OCI-LY7 (cell line): ENCODE results near the gene CDH2. TPM values are rescaled to one million over a fixed set of nuclear protein-coding genes. Genes with fewer than 3 reads are reported as not detected.

Experiments
- BruUV-seq: library from RNA; stranded (reverse); fragments of 400-500 nt; replicated peaks from 2 replicates; lab custom pipeline; 2021; lab: Mats Ljungman, UMichigan
- CTCF ChIA-PET: fragments of 300-600 bp; sonication (Branson Sonifier 250); formaldehyde crosslinking; loops from one replicate; lab custom pipeline; 2022; ENCODE audit warnings: antibody characterized with exemption; ENCODE audit not compliant: unreplicated experiment; lab: Charles Lee
- POLR2A ChIA-PET: fragments of 300-600 bp; sonication (Branson Sonifier 250); formaldehyde crosslinking; loops from one replicate; lab custom pipeline; 2022; ENCODE audit warnings: antibody characterized with exemption; lab: Charles Lee
- DNase-seq: peaks from one replicate; pipeline ENCODE4 v3.0.0-alpha.2; 2015; ENCODE audit warnings: low spot score
- H2AFZ ChIP-seq: fragments of 200-600 bp; sonication (generic), shearing (Covaris generic); 2 replicates; pipeline ENCODE4 v1.6.1; 2014; ENCODE audit warnings: mild to moderate bottlenecking, antibody characterized with exemption, low read length, moderate library complexity
- H3K27ac ChIP-seq: fragments of 200-600 bp; sonication (generic); 2 replicates; pipeline ENCODE4 v1.5.1; 2014; ENCODE audit warnings: mixed run types, low read depth, mild to moderate bottlenecking, moderate library complexity, low read length, inconsistent platforms; ENCODE audit not compliant: poor library complexity, severe bottlenecking
- H3K36me3 ChIP-seq: fragments of 200-600 bp; sonication (generic); 2 replicates; pipeline ENCODE4 v1.6.1; 2014; ENCODE audit warnings: mild to moderate bottlenecking, antibody characterized with exemption, low read length, moderate library complexity, mixed read lengths; ENCODE audit not compliant: insufficient read depth
- H3K4me1 ChIP-seq: fragments of 200-600 bp; sonication (generic); 2 replicates; pipeline ENCODE4 v1.5.1; 2014; ENCODE audit warnings: mild to moderate bottlenecking, low read length; ENCODE audit not compliant: insufficient read depth, poor library complexity, severe bottlenecking
- H3K4me2 ChIP-seq: fragments of 200-600 bp; sonication (generic); 2 replicates; pipeline ENCODE4 v1.6.1; 2014; ENCODE audit warnings: mild to moderate bottlenecking, low read length
- H3K4me3 ChIP-seq: fragments of 200-600 bp; sonication (generic); 2 replicates; pipeline ENCODE4 v1.5.1; 2014; ENCODE audit warnings: mild to moderate bottlenecking, low read depth, low read length; ENCODE audit not compliant: poor library complexity, severe bottlenecking
- H3K79me2 ChIP-seq: fragments of 200-600 bp; sonication (generic); 2 replicates; pipeline ENCODE4 v1.6.1; 2016; ENCODE audit warnings: low read depth, mild to moderate bottlenecking, low read length, moderate library complexity, mixed read lengths; ENCODE audit not compliant: insufficient read depth
- H3K9me2 ChIP-seq: fragments of 200-600 bp; sonication (generic); 2 replicates; pipeline ENCODE4 v1.6.1; 2016; ENCODE audit warnings: mild to moderate bottlenecking, low read length, mixed read lengths; ENCODE audit not compliant: insufficient read depth
- H3K9me3 ChIP-seq: fragments of 200-600 bp; sonication (generic); 2 replicates; pipeline ENCODE4 v1.6.1; 2014; ENCODE audit warnings: mild to moderate bottlenecking, mixed run types, low read length, mixed read lengths
- H4K20me1 ChIP-seq: fragments of 200-600 bp; sonication (generic); 2 replicates; pipeline ENCODE4 v1.6.1; 2014; ENCODE audit warnings: mild to moderate bottlenecking, antibody characterized with exemption, low read length, moderate library complexity, mixed read lengths; ENCODE audit not compliant: insufficient read depth
- CTCF ChIP-seq: fragments of 200-600 bp; sonication (generic); conservative IDR thresholded peaks from 2 replicates; pipeline ENCODE4 v1.5.1; 2014; ENCODE audit warnings: mild to moderate bottlenecking, antibody characterized with exemption, low read length, moderate library complexity, mixed read lengths
- EZH2phosphoT487 ChIP-seq: fragments of 200-600 bp; sonication (generic); IDR thresholded peaks from 2 replicates; pipeline ENCODE4 v1.6.1; 2018; ENCODE audit warnings: low read depth, borderline replicate concordance, mild to moderate bottlenecking, mixed run types, antibody characterized with exemption, low read length, moderate library complexity, mixed read lengths
- intact Hi-C: fragments of 100-400 bp; cut with micrococcal nuclease; formaldehyde crosslinking; loops from one replicate; pipeline ENCODE4 v1.10.0; 2022; ENCODE audit not compliant: unreplicated experiment
- total RNA-seq, 2 experiments: library from RNA; depleted of rRNA in 1 of 2; stranded (reverse); fragments of >200 nt in 1 of 2; shearing (Covaris generic) in 1 of 2; gene quantifications; 2 replicates each; pipeline ENCODE4 v1.2.3, GENCODE V29; 2014 to 2022

Gene CDH2
- total RNA-seq, 2 experiments from 2014 or later: not detected

DNA sequence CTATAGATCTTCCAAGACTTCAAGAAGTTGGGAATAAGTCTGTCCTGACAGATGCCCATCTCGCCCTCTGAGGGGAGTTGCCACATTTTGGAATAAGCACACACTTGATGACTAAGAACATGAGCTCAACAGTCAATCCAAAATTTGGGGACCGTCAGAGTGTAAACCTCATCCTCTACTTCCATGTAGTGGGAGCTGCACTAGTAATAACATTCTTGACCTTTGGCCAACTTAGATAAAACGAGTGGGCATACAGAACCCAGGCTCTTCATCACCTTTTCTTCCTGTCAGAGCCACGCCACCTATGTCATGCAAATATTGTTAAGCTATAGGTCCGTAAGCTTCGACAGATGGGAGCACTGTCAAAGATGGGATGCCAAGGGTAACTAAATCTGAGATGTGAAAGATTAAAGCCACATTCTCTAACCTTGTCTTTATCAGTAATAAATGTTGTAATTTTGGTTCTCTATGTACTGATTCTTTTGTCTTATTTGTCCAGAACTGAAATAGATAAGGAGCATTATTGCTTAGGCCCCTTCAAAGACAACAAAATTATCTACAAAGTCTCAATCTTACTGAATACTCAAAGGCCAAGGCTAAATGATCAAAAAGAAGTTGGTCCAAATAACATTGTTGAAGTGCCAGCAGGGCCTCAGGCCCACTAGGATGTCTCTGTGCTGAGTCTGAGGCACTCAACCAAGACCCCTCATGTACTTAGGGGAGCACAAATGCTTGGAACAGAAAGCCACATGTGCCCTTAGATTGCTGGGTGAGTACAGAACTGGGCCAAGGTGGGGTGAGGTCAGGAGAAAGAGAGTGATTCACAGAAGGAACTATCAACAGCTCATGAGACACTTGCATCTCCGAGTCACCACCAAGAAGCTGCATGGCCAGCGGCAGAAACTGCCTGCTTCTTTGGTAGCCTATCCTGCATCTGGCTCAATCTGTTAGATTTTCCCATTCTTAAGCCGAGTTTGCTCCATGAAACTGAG, 15.0 kb downstream of the CDH2 start:
- Histone ChIP-seq H3K27ac (no peak overlapping the region), H3K9me2 (no peaks in the 10 kb centered on the region), H3K36me3 (no peaks in the 10 kb centered on the region), H2AFZ (no peak overlapping the region), H4K20me1 (no peaks in the 10 kb centered on the region), H3K9me3 (no peaks in the 10 kb centered on the region), H3K4me2 (no peak overlapping the region), H3K79me2 (no peaks in the 10 kb centered on the region), H3K4me3 (no peak overlapping the region), H3K4me1 (no peaks in the 10 kb centered on the region)
- intact Hi-C loops: no loop called here
- no peak for TF ChIP-seq EZH2phosphoT487
- no peak for TF ChIP-seq CTCF
- POLR2A ChIA-PET: interaction anchor here (0.5 to 1.1 kb wide), 3 partner anchors 8 to 166 kb away, joined by 4 to 8 read pairs (median 5); no protein-coding TSS in a partner anchor
- no TSS peak for BruUV-seq
- no peak for DNase-seq
- CTCF ChIA-PET: interaction anchor here (0.6 kb wide), 1 partner anchor 382 kb away, joined by 5 read pairs; no protein-coding TSS in a partner anchor

GRCh38 chr18:28159055-28159454, 17.9 kb downstream of the CDH2 start:
- H3K4me1 ChIP-seq: no peaks in the 10 kb centered on the region
- no peaks in the 10 kb centered on the region for H3K9me2 ChIP-seq
- TF ChIP-seq EZH2phosphoT487 (no peak), CTCF (no peak)
- no peak for DNase-seq
- H4K20me1 ChIP-seq: no peaks in the 10 kb centered on the region
- H2AFZ ChIP-seq: no peak overlapping the region
- no peak overlapping the region for H3K27ac ChIP-seq
- H3K9me3 ChIP-seq: no peaks in the 10 kb centered on the region
- no peaks in the 10 kb centered on the region for H3K36me3 ChIP-seq
- POLR2A ChIA-PET: no interaction called here
- no peak overlapping the region for H3K4me3 ChIP-seq
- H3K79me2 ChIP-seq: no peaks in the 10 kb centered on the region
- no TSS peak for BruUV-seq
- intact Hi-C loops: no loop called here
- CTCF ChIA-PET: no interaction called here
- H3K4me2 ChIP-seq: no peak overlapping the region
